K562 (cell line): ENCODE data around the gene TRIM34. TPM values are rescaled to one million over a fixed set of nuclear protein-coding genes. Genes with fewer than 3 reads are reported as not detected.

Experiments used
- CHCHD3 ChIP-seq: fragments of 250-450 bp; sonication (Bioruptor Pico); IDR thresholded peaks from 2 replicates; pipeline ENCODE4 v2.1.2; 2022; ENCODE audit warnings: mild to moderate bottlenecking
- ETS2 ChIP-seq: IDR thresholded peaks from 2 replicates; pipeline ENCODE4 v1.6.1; 2016; ENCODE audit warnings: borderline replicate concordance, missing genetic modification characterization, mild to moderate bottlenecking, moderate library complexity, missing compliant biosample characterization; ENCODE audit not compliant: poor library complexity, severe bottlenecking
- FOXK2 ChIP-seq, 2 experiments: fragments of 450-650 bp; IDR thresholded peaks in 1 of 2; conservative IDR thresholded peaks in 1 of 2; 2 replicates each; pipeline ENCODE4 v1.6.1; 2016; ENCODE audit warnings: low read depth in 2 of 2, mild to moderate bottlenecking in 1 of 2
- FOXM1 ChIP-seq, 2 experiments: fragments of 450-650 bp in 1 of 2; sonication (generic) in 1 of 2; formaldehyde crosslinking in 1 of 2; IDR thresholded peaks; 2 replicates each; pipeline versions ENCODE4 v1.6.1 to v1.9.0; 2017 to 2022; ENCODE audit warnings: low read depth in 2 of 2, mild to moderate bottlenecking in 2 of 2, missing genetic modification reagents in 1 of 2, moderate library complexity in 1 of 2
- GABPB2 ChIP-seq: fragments of 250-450 bp; sonication (Bioruptor Pico); conservative IDR thresholded peaks from 2 replicates; pipeline ENCODE4 v1.5.1; 2021; ENCODE audit warnings: mild to moderate bottlenecking
- GATAD2A ChIP-seq: fragments of 450-650 bp; IDR thresholded peaks from 2 replicates; pipeline ENCODE4 v1.6.1; 2017
- HDAC1 ChIP-seq, 2 experiments: fragments of 450-650 bp; IDR thresholded peaks; 2 replicates each; pipeline ENCODE4 v1.6.1; 2016 to 2017; ENCODE audit warnings: inconsistent platforms in 1 of 2, mild to moderate bottlenecking in 1 of 2, moderate library complexity in 1 of 2
- HNRNPUL1 ChIP-seq: fragments of 200-400 bp; formaldehyde crosslinking; IDR thresholded peaks from 2 replicates; pipeline ENCODE4 v1.6.1; 2017; ENCODE audit warnings: low read length
- ILF3 ChIP-seq: fragments of 450-650 bp; IDR thresholded peaks from 2 replicates; pipeline ENCODE4 v1.6.1; 2018; ENCODE audit warnings: antibody characterized with exemption, mild to moderate bottlenecking, moderate library complexity, borderline replicate concordance
- KDM1A ChIP-seq, 2 experiments: fragments of 450-650 bp; IDR thresholded peaks; 2 replicates each; pipeline ENCODE4 v1.6.1; 2016; ENCODE audit warnings: mild to moderate bottlenecking in 2 of 2
- NFATC3 ChIP-seq: fragments of 450-650 bp; IDR thresholded peaks from 2 replicates; pipeline ENCODE4 v1.6.1; 2017; ENCODE audit warnings: mild to moderate bottlenecking
- NR4A1 ChIP-seq, 2 experiments: fragments of 250-450 bp in 1 of 2; fragments of 450-650 bp in 1 of 2; sonication (Bioruptor Pico) in 1 of 2; IDR thresholded peaks; 2 replicates each; pipeline versions ENCODE4 v1.4.0 to v1.6.1; 2016 to 2020; ENCODE audit warnings: mild to moderate bottlenecking in 2 of 2, missing compliant biosample characterization in 1 of 2, missing genetic modification characterization in 1 of 2, moderate library complexity in 1 of 2
- PML ChIP-seq: IDR thresholded peaks from 2 replicates; pipeline ENCODE4 v1.6.1; 2012; ENCODE audit warnings: low read length, inconsistent platforms
- RAD51 ChIP-seq: fragments of 450-650 bp; IDR thresholded peaks from 2 replicates; pipeline ENCODE4 v1.7.1; 2016; ENCODE audit warnings: low read depth, mild to moderate bottlenecking, borderline replicate concordance
- STAG1 ChIP-seq: sonication (generic); formaldehyde crosslinking; IDR thresholded peaks from 2 replicates; pipeline ENCODE4 v1.5.0; 2020; ENCODE audit warnings: missing genetic modification reagents, borderline replicate concordance
- ZNF184 ChIP-seq: sonication (generic); formaldehyde crosslinking; IDR thresholded peaks from 2 replicates; pipeline ENCODE4 v1.5.0; 2020; ENCODE audit warnings: missing genetic modification reagents
- ZNF561 ChIP-seq: fragments of 450-650 bp; formaldehyde crosslinking; conservative IDR thresholded peaks from 2 replicates; pipeline ENCODE4 v1.4.0; 2020; ENCODE audit warnings: mild to moderate bottlenecking, moderate library complexity
- polyA plus RNA-seq, 8 experiments: library from polyadenylated mRNA; depleted of rRNA in 4 of 8; stranded (reverse) in 5 of 8; unstranded in 3 of 8; fragments of >200 nt; fragmentation: Nextera tagmentation in 2 of 8; fragmentation: Illumina TruSeq in 1 of 8; extraction: Ambion mirVana in 2 of 8; extraction: Trizol in 1 of 8; gene quantifications; 2 replicates each; pipeline versions ENCODE4 v1.2.1 to v1.2.3, GENCODE V29; 2011 to 2014; ENCODE audit warnings: inconsistent platforms in 1 of 8, missing spikeins in 1 of 8
- total RNA-seq, 7 experiments: library from RNA; depleted of rRNA in 6 of 7; stranded (reverse); fragments of >200 nt in 6 of 7; fragmentation: Illumina TruSeq in 2 of 7; extraction: Trizol in 2 of 7; gene quantifications; 2 replicates each; pipeline versions ENCODE4 v1.2.1 to v1.2.3, GENCODE V29; 2011 to 2021; ENCODE audit warnings: low replicate concordance in 1 of 7
- TF ChIP-seq, protein P1 (sequence below), 3 experiments: fragments of 200-800 bp in 1 of 3; fragments of 250-450 bp in 1 of 3; fragments of 450-650 bp in 1 of 3; sonication (Bioruptor Pico) in 1 of 3; sonication (Bioruptor generic) in 1 of 3; formaldehyde crosslinking in 1 of 3; IDR thresholded peaks; 2 replicates each; pipeline versions ENCODE4 v1.6.1 to v1.8.0; 2016 to 2022; ENCODE audit warnings: mild to moderate bottlenecking in 2 of 3, missing genetic modification characterization in 2 of 3, missing compliant biosample characterization in 1 of 3, moderate library complexity in 1 of 3
- TF ChIP-seq, protein P2 (sequence below): fragments of 450-650 bp; IDR thresholded peaks from 2 replicates; pipeline ENCODE4 v1.6.1; 2018; ENCODE audit not compliant: partially characterized antibody

Gene TRIM34
- total and polyA plus RNA-seq, 9 of the 15 experiments (the other 6 are each of a cell fraction or from before 2014, with no cell fraction given), result 0.31 to 2.9 (median 1.3) TPM

DNA sequence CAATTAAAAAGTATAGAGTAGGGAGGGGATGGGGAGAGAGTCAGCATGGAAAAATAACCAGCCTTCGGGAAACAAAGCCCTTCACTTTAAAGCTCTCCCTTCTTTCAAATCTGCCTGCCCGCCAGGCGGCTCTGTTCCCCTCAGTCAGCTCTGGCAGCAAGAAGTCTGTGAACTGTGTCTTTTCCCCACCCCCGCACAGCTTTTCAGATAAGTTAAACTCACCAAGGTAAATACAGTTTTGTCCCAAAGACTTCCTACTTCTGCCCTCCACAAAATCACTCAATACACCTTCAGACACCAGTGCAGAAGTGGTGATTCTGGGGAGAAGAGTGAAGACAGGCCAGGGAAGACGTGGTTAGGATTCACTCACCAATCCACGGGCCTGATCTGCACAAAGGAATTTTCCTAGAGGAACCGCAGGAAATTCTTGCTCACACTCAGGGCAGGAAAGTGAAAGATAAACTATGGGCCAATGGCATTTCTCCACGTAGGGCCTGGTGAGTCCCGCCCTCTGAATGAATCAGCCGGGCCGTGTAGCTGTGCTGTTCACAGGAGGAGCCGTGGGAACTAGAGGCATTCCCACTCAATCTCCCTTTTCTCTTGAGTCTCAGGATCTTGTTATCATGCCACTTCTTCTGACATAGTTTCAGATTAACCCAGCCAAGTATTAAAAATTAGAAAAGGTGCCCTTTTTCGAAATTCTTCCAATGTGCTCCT, 60.0 kb downstream of the TRIM34 start, which contains the start of gene TRIM5 (continued):
- TF ChIP-seq, protein P1, sequence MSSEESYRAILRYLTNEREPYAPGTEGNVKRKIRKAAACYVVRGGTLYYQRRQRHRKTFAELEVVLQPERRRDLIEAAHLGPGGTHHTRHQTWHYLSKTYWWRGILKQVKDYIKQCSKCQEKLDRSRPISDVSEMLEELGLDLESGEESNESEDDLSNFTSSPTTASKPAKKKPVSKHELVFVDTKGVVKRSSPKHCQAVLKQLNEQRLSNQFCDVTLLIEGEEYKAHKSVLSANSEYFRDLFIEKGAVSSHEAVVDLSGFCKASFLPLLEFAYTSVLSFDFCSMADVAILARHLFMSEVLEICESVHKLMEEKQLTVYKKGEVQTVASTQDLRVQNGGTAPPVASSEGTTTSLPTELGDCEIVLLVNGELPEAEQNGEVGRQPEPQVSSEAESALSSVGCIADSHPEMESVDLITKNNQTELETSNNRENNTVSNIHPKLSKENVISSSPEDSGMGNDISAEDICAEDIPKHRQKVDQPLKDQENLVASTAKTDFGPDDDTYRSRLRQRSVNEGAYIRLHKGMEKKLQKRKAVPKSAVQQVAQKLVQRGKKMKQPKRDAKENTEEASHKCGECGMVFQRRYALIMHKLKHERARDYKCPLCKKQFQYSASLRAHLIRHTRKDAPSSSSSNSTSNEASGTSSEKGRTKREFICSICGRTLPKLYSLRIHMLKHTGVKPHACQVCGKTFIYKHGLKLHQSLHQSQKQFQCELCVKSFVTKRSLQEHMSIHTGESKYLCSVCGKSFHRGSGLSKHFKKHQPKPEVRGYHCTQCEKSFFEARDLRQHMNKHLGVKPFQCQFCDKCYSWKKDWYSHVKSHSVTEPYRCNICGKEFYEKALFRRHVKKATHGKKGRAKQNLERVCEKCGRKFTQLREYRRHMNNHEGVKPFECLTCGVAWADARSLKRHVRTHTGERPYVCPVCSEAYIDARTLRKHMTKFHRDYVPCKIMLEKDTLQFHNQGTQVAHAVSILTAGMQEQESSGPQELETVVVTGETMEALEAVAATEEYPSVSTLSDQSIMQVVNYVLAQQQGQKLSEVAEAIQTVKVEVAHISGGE (CRISPR knock-in tag; IDR thresholded peaks at IDR 0.05), result no peak
- TF ChIP-seq ILF3 (no peak), NFATC3 (peak; percentile 93), NR4A1 (CRISPR knock-in tag; IDR thresholded peaks at IDR 0.05) (no peak), NR4A1 (tag; IDR thresholded peaks at IDR 0.05) (no peak), STAG1 (CRISPR knock-in tag) (no peak), CHCHD3 (CRISPR knock-in tag) (no peak), HNRNPUL1 (no peak), KDM1A (IDR thresholded peaks at IDR 0.05) (peak in 1 of 2 experiments; percentile 16; a peak in 1 of 4 replicates), FOXK2 (conservative IDR thresholded peaks at IDR 0.05 in 1 of 2, IDR thresholded peaks at IDR 0.05 in 1 of 2; ENCODE audit: low read depth in 2 of 2) (peak; percentile 74 to 82), HDAC1 (IDR thresholded peaks at IDR 0.05) (no peak; a peak in 2 of 4 replicates), FOXM1 (IDR thresholded peaks at IDR 0.05; ENCODE audit: low read depth) (peak; percentile 65), FOXM1 (CRISPR knock-in tag; IDR thresholded peaks at IDR 0.05; ENCODE audit: low read depth) (no peak), ETS2 (no peak), GABPB2 (CRISPR knock-in tag) (no peak), ZNF184 (CRISPR knock-in tag) (no peak), RAD51 (no peak; the same call in 1 of the 2 replicates), GATAD2A (peak; percentile 73; the same call in 1 of the 2 replicates), PML (peak; percentile 63), ZNF561 (CRISPR knock-in tag) (no peak)
- TF ChIP-seq, protein P2, sequence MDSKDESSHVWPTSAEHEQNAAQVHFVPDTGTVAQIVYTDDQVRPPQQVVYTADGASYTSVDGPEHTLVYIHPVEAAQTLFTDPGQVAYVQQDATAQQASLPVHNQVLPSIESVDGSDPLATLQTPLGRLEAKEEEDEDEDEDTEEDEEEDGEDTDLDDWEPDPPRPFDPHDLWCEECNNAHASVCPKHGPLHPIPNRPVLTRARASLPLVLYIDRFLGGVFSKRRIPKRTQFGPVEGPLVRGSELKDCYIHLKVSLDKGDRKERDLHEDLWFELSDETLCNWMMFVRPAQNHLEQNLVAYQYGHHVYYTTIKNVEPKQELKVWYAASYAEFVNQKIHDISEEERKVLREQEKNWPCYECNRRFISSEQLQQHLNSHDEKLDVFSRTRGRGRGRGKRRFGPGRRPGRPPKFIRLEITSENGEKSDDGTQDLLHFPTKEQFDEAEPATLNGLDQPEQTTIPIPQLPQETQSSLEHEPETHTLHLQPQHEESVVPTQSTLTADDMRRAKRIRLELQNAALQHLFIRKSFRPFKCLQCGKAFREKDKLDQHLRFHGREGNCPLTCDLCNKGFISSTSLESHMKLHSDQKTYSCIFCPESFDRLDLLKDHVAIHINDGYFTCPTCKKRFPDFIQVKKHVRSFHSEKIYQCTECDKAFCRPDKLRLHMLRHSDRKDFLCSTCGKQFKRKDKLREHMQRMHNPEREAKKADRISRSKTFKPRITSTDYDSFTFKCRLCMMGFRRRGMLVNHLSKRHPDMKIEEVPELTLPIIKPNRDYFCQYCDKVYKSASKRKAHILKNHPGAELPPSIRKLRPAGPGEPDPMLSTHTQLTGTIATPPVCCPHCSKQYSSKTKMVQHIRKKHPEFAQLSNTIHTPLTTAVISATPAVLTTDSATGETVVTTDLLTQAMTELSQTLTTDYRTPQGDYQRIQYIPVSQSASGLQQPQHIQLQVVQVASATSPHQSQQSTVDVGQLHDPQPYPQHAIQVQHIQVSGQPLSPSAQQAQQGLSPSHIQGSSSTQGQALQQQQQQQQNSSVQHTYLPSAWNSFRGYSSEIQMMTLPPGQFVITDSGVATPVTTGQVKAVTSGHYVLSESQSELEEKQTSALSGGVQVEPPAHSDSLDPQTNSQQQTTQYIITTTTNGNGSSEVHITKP, result peak; percentile 36
